GM21529 (cell line): Measurements from ENCODE around the gene PTPN14.

Experiments
- ATAC-seq: cut with Tn5 transposase; IDR thresholded peaks from one replicate; pipeline ENCODE4 v1.9.1; 2021; ENCODE audit not compliant: unreplicated experiment

Gene PTPN14

GRCh38 chr1:214317734-214318133 is 233.7 kb downstream of the PTPN14 start:
- ATAC-seq, result no peak

DNA sequence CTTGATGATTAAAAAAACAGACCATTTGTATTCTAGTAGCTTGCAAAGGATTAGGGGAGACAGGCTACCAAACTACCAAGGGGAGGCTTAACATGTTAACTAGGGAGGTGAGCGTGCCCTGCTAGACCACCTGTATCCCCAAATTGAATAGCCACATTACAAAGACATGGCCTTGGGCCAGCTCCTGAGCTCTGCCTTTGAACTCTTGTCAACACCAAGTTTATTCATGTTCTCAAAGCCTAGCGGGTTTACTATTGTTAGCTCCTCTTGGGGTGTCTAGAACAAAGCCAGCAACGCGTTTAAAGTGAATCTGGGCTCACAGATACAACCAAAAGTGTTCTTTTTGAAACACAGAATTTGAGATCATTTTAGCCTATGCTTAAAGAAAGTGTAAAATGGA is 234.1 kb downstream of the PTPN14 start:
- ATAC-seq, result no peak

DNA sequence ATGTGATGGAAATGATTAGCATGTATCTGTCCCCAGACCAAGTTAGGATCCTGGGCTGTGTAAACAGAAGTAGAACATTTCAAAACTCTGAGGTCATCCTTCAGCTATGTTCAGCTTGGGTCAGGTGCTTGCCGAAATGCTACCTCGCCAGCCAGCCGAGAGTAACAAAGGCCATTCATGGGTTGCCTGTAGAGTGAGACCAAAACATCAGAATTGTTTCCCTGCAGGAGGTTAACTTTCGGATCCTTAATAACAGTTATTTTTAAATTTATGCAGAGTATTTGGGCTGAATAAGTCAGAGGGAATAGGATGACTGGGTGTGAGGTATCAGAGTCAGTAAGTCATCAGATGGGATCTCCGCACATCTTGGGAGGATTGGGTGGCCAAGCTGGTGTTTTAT is 234.8 kb downstream of the PTPN14 start:
- ATAC-seq, result peak; percentile 37

DNA sequence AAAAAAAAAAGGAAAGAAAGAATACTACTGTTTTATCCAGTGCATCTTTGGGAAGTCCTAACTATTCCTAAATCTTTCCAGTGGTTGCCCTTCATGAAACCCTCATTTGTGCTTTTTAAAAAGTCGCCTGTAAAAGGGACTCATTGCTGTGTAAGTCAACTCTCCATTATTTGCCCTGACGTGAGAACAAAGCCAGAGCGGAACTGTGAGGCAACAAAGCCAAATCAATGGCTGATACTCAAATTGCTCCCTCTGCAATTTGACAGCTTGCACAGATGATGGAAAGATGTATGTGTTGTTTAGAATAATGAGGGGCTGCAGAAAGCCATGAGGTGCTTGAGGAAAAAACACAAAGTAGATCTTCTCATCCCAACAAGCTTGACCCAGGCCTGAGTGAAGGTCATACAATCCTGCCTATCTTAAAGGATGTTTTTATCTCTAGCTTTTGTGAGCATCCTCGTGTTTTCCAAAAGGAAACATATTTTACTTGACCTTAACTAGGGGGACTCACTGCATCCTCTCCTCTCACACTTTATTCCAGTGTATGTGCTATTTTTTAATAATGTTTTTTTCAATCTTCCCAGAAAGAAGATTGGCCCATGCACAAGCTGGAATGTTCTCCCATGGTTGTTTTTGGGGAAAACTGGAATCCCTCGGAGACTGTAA is 237.1 kb downstream of the PTPN14 start:
- ATAC-seq, result no peak

DNA sequence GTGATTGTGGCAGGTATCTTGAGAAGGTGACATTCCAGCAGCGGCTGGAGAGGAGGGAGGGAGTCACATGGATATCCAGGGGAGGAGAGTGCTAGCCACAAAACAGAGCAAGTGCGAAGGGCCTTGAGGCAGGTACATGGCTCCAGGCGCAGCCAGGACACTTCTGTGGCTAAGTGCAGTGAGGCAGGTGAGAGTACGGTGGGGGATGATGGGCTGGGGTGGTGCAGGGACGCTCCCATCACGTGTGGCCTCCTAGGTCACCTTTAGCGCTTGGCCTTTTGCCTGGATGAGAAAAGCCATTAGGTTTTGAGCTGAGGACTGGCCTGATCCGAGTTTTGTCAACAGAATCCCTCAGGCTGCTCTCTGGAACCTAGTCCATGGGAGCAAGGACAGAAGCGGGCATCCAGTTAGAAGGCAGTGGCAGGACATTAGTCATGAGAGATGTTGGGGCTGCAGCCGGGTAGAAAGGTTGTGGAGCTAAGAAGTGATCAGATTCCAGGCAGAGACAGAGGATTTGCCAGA is 238.8 kb downstream of the PTPN14 start:
- ATAC-seq, result no peak

DNA sequence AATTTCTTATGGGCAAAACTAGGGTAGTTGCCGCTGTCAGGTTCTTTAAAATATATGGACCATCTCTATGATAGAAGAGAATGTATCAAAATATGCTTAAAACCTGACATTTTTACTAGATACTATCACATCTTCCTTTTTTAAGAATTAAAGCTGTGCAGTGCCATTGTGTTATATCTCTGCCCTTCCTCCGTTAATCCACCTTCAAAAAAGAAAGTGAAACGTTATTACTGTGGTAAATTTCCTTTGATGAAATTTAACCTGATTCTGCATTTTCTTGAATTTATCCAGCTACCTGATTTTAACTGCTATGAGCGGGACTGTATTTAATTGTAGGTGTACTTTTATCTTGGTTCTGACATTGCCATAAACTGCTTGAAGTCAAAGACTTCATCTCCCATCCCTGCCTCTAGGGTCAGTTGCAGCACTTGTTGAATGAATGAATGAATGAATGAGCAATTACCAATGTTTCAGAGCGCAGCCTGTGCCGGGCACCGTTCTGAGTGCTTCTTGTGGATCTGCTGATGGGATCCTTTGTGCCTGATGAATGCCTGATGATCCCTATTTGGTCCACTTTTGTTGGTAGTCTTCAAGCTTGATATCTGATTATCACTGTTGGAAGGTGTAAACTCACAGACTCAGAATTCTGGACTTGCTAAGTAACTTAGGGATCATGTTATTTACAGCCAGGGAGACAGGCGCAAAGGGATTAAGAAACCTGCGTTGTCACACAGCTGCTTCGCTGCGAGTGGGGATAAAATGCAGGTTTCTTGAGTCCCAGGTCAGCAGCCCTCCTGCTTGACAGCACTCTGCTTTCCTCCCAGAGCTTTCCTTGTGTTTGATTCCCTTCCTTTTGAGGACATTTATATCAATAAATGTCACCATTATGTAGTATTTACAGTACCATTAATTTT is 240.4 kb downstream of the PTPN14 start:
- no peak for ATAC-seq

GRCh38 chr1:214310010-214310409 is 241.4 kb downstream of the PTPN14 start:
- ATAC-seq, result peak; percentile 62

DNA sequence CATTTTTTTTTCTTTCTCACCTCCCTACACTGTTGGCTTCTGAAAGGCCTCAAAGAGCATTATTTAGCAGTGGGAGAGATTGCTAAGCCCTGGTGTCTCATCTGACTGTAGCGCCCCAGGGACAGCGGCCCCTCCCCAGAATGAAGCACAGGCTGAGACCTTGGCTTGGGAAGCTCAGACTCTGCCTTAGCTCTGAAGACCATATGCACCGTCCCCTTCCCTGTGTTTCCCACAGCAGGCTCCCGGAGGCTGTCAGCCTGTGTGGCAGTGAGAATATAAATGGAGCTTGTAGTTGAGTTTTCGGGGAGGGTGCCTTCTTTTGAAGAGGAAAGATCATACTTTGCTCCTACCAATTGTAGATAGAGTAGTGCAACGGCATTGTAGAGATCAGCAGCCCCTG is 245.1 kb downstream of the PTPN14 start:
- no peak for ATAC-seq

GRCh38 chr1:214305164-214305751 is 246.1 kb downstream of the PTPN14 start:
- ATAC-seq, result no peak

- no peak for ATAC-seq
These were observed 248.1 kb downstream of the PTPN14 start for GRCh38 chr1:214303141-214303930.

DNA sequence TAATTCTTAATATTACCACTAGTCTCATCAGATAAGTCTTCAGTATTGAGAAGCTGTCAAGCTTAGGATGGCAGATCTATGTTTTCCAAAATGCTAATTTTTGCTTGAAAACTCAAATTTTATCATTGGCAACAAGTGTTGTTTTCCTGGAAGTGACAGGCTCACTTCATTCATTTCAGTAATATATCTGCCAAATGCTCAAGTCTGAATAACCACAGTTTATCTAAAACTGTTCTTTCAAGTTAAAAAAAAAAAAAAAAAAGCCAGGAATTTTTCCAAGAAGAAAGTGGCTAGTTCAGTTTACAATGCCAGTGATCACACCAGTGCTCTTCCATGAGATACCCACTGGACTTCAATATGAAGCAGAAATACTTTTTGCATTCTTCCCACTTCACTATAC is 249.9 kb downstream of the PTPN14 start:
- no peak for ATAC-seq

DNA sequence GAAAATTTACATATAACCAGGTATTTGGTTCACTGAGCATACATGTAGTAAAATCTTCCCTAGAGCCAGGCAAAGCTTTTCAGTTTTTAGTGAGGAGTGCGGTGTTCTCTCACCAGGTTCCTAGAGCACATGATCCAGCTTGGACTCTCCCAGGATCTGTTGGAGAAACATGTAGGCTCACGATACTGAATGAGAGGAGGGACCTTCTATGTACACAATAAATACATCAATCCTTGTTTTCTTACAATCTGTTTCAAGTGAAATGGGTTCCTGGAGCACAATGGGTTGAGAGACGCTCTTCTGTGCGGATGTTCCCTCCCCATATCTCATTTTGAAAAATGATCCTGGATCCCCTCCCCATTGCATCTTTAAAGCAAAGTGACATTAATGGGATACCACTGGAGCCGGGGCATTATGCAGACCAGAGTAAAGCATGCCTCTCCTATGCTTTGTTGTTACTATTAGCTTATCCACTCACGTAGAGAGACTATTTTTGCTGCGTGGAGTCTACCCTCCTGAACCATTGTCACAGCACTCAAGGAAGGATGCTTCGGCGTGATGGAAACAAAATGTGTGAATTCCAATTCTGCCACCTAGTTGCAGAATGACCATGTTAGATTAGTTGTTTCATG is 251.1 kb downstream of the PTPN14 start:
- ATAC-seq, result no peak
